SK-N-SH treated with all-trans-retinoic acid at 6 μM for 48 hours (cell line): ENCODE measurements around the gene TNKS2.

Source experiments
- ATAC-seq: fragments of 200-7000 bp; cut with Tn5 transposase; 3 replicates; pipeline ENCODE4 v1.9.1; 2020; ENCODE audit warnings: mild to moderate bottlenecking, moderate library complexity
- ARNTL ChIP-seq: fragments of 450-650 bp; formaldehyde crosslinking; IDR thresholded peaks from 2 replicates; pipeline ENCODE4 v1.5.0; 2020; ENCODE audit warnings: low read depth, mild to moderate bottlenecking, moderate library complexity, borderline replicate concordance
- BACH2 ChIP-seq: fragments of 250-450 bp; sonication (Bioruptor Pico); IDR thresholded peaks from 2 replicates; pipeline ENCODE4 v1.9.0; 2021; ENCODE audit warnings: mild to moderate bottlenecking, borderline replicate concordance
- CSDC2 ChIP-seq: fragments of 250-450 bp; sonication (Bioruptor Pico); IDR thresholded peaks from 2 replicates; pipeline ENCODE4 v1.5.0; 2020; ENCODE audit warnings: mild to moderate bottlenecking, moderate library complexity
- ESRRG ChIP-seq: fragments of 250-450 bp; sonication (Bioruptor Pico); IDR thresholded peaks from 2 replicates; pipeline ENCODE4 v1.6.1; 2021; ENCODE audit warnings: mild to moderate bottlenecking
- GLIS3 ChIP-seq: fragments of 250-450 bp; sonication (Bioruptor Pico); IDR thresholded peaks from 2 replicates; pipeline ENCODE4 v1.5.0; 2020; ENCODE audit warnings: mild to moderate bottlenecking, moderate library complexity
- OSR1 ChIP-seq: fragments of 250-450 bp; sonication (Bioruptor Pico); IDR thresholded peaks from 2 replicates; pipeline ENCODE4 v1.8.0; 2022; ENCODE audit warnings: moderate library complexity, mild to moderate bottlenecking, inconsistent platforms
- PPARA ChIP-seq: fragments of 250-450 bp; sonication (Bioruptor Pico); IDR thresholded peaks from 2 replicates; pipeline ENCODE4 v1.5.0; 2020; ENCODE audit warnings: mild to moderate bottlenecking, borderline replicate concordance
- SNAI2 ChIP-seq: fragments of 250-450 bp; sonication (Bioruptor Pico); IDR thresholded peaks from 2 replicates; pipeline ENCODE4 v1.5.0; 2020; ENCODE audit warnings: mild to moderate bottlenecking, moderate library complexity
- TCF4 ChIP-seq: fragments of 250-450 bp; sonication (Bioruptor Pico); IDR thresholded peaks from 2 replicates; pipeline ENCODE4 v1.8.0; 2021; ENCODE audit warnings: mild to moderate bottlenecking, moderate library complexity, borderline replicate concordance
- TOX ChIP-seq: fragments of 250-450 bp; sonication (Bioruptor Pico); IDR thresholded peaks from 2 replicates; pipeline ENCODE4 v1.8.0; 2021; ENCODE audit warnings: mild to moderate bottlenecking, moderate library complexity, borderline replicate concordance
- ZC3H10 ChIP-seq: fragments of 250-450 bp; sonication (Bioruptor Pico); IDR thresholded peaks from 2 replicates; pipeline ENCODE4 v1.5.1; 2021; ENCODE audit warnings: mild to moderate bottlenecking, moderate library complexity
- ZFP30 ChIP-seq: fragments of 450-650 bp; formaldehyde crosslinking; IDR thresholded peaks from 2 replicates; pipeline ENCODE4 v1.5.0; 2022; ENCODE audit warnings: mild to moderate bottlenecking, moderate library complexity
- ZNF565 ChIP-seq: fragments of 450-650 bp; formaldehyde crosslinking; conservative IDR thresholded peaks from 2 replicates; pipeline ENCODE4 v1.5.0; 2020; ENCODE audit warnings: low read depth, mild to moderate bottlenecking, moderate library complexity
- ZNF70 ChIP-seq: fragments of 450-650 bp; formaldehyde crosslinking; IDR thresholded peaks from 2 replicates; pipeline ENCODE4 v1.5.0; 2020; ENCODE audit warnings: mild to moderate bottlenecking, moderate library complexity
- ZNF8 ChIP-seq: fragments of 450-650 bp; formaldehyde crosslinking; IDR thresholded peaks from 2 replicates; pipeline ENCODE4 v1.5.0; 2020; ENCODE audit warnings: mild to moderate bottlenecking, moderate library complexity
- TF ChIP-seq, protein P1 (sequence below): fragments of 250-450 bp; sonication (Bioruptor Pico); IDR thresholded peaks from 2 replicates; pipeline ENCODE4 v1.8.0; 2021; ENCODE audit warnings: low read depth, mild to moderate bottlenecking, moderate library complexity, borderline replicate concordance
- TF ChIP-seq, protein P2 (sequence below): fragments of 250-450 bp; sonication (Bioruptor Pico); IDR thresholded peaks from 2 replicates; pipeline ENCODE4 v1.8.0; 2020; ENCODE audit warnings: mild to moderate bottlenecking, moderate library complexity, borderline replicate concordance
- TF ChIP-seq, protein P3 (sequence below): fragments of 250-450 bp; sonication (Bioruptor Pico); IDR thresholded peaks from 2 replicates; pipeline ENCODE4 v1.5.1; 2021; ENCODE audit warnings: mild to moderate bottlenecking, moderate library complexity
- TF ChIP-seq, protein P4 (sequence below): fragments of 250-450 bp; sonication (Bioruptor Pico); IDR thresholded peaks from 2 replicates; pipeline ENCODE4 v1.5.1; 2020; ENCODE audit warnings: low read depth, mild to moderate bottlenecking, moderate library complexity
- TF ChIP-seq, protein P5 (sequence below): fragments of 250-450 bp; sonication (Bioruptor Pico); IDR thresholded peaks from 2 replicates; pipeline ENCODE4 v1.5.0; 2020; ENCODE audit warnings: mild to moderate bottlenecking, moderate library complexity

TNKS2 gene

GRCh38 chr10:91774571-91774970 lies 23.7 kb upstream of the TNKS2 start:
- no peak for ATAC-seq
- TF ChIP-seq, protein P1, sequence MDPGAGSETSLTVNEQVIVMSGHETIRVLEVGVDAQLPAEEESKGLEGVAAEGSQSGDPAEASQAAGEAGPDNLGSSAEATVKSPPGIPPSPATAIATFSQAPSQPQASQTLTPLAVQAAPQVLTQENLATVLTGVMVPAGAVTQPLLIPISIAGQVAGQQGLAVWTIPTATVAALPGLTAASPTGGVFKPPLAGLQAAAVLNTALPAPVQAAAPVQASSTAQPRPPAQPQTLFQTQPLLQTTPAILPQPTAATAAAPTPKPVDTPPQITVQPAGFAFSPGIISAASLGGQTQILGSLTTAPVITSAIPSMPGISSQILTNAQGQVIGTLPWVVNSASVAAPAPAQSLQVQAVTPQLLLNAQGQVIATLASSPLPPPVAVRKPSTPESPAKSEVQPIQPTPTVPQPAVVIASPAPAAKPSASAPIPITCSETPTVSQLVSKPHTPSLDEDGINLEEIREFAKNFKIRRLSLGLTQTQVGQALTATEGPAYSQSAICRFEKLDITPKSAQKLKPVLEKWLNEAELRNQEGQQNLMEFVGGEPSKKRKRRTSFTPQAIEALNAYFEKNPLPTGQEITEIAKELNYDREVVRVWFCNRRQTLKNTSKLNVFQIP (CRISPR knock-in tag) = no peak
- TF ChIP-seq, protein P2, sequence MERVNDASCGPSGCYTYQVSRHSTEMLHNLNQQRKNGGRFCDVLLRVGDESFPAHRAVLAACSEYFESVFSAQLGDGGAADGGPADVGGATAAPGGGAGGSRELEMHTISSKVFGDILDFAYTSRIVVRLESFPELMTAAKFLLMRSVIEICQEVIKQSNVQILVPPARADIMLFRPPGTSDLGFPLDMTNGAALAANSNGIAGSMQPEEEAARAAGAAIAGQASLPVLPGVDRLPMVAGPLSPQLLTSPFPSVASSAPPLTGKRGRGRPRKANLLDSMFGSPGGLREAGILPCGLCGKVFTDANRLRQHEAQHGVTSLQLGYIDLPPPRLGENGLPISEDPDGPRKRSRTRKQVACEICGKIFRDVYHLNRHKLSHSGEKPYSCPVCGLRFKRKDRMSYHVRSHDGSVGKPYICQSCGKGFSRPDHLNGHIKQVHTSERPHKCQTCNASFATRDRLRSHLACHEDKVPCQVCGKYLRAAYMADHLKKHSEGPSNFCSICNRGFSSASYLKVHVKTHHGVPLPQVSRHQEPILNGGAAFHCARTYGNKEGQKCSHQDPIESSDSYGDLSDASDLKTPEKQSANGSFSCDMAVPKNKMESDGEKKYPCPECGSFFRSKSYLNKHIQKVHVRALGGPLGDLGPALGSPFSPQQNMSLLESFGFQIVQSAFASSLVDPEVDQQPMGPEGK (CRISPR knock-in tag) = no peak
- TF ChIP-seq BACH2 (CRISPR knock-in tag) (no peak), CSDC2 (CRISPR knock-in tag) (no peak), ARNTL (CRISPR knock-in tag) (no peak), ZNF565 (CRISPR knock-in tag) (no peak), ZFP30 (no peak), TCF4 (no peak), ZNF8 (CRISPR knock-in tag) (no peak)
- TF ChIP-seq, protein P3, sequence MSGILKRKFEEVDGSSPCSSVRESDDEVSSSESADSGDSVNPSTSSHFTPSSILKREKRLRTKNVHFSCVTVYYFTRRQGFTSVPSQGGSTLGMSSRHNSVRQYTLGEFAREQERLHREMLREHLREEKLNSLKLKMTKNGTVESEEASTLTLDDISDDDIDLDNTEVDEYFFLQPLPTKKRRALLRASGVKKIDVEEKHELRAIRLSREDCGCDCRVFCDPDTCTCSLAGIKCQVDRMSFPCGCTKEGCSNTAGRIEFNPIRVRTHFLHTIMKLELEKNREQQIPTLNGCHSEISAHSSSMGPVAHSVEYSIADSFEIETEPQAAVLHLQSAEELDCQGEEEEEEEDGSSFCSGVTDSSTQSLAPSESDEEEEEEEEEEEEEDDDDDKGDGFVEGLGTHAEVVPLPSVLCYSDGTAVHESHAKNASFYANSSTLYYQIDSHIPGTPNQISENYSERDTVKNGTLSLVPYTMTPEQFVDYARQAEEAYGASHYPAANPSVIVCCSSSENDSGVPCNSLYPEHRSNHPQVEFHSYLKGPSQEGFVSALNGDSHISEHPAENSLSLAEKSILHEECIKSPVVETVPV (CRISPR knock-in tag) = no peak
- TF ChIP-seq, protein P4, sequence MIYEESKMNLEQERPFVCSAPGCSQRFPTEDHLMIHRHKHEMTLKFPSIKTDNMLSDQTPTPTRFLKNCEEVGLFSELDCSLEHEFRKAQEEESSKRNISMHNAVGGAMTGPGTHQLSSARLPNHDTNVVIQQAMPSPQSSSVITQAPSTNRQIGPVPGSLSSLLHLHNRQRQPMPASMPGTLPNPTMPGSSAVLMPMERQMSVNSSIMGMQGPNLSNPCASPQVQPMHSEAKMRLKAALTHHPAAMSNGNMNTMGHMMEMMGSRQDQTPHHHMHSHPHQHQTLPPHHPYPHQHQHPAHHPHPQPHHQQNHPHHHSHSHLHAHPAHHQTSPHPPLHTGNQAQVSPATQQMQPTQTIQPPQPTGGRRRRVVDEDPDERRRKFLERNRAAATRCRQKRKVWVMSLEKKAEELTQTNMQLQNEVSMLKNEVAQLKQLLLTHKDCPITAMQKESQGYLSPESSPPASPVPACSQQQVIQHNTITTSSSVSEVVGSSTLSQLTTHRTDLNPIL = no peak

- TF ChIP-seq SNAI2 (CRISPR knock-in tag) = no peak
- TF ChIP-seq, protein P5, sequence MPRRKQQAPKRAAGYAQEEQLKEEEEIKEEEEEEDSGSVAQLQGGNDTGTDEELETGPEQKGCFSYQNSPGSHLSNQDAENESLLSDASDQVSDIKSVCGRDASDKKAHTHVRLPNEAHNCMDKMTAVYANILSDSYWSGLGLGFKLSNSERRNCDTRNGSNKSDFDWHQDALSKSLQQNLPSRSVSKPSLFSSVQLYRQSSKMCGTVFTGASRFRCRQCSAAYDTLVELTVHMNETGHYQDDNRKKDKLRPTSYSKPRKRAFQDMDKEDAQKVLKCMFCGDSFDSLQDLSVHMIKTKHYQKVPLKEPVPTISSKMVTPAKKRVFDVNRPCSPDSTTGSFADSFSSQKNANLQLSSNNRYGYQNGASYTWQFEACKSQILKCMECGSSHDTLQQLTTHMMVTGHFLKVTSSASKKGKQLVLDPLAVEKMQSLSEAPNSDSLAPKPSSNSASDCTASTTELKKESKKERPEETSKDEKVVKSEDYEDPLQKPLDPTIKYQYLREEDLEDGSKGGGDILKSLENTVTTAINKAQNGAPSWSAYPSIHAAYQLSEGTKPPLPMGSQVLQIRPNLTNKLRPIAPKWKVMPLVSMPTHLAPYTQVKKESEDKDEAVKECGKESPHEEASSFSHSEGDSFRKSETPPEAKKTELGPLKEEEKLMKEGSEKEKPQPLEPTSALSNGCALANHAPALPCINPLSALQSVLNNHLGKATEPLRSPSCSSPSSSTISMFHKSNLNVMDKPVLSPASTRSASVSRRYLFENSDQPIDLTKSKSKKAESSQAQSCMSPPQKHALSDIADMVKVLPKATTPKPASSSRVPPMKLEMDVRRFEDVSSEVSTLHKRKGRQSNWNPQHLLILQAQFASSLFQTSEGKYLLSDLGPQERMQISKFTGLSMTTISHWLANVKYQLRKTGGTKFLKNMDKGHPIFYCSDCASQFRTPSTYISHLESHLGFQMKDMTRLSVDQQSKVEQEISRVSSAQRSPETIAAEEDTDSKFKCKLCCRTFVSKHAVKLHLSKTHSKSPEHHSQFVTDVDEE (CRISPR knock-in tag) = no peak
- TF ChIP-seq, protein P1 (CRISPR knock-in tag) = no peak
- TF ChIP-seq, protein P2 (CRISPR knock-in tag) = no peak
- TF ChIP-seq, all 23 proteins: peak for 0
- no peak for ATAC-seq
Measured at GRCh38 chr10:91775731-91776130, 22.5 kb upstream of the TNKS2 start.

DNA sequence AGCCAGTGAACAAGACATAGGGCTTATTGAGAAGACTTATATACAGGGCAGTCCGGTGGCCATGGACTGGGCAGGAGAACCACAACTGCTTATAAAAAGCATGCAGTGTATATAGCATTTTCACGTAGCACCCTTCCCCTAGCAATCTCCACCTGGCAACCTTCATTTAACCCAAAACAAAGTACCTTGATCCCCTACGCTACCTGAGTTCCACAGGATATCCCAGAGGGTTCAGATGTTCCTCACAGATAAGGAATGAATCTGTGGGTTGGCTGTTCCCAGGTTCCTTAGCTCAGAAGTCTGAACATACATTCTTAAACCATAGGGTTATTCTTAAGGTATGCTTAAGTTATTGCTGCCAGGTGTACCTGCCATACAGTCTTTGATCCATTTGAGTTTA lies 22.0 kb upstream of the TNKS2 start:
- TF ChIP-seq ZC3H10 (CRISPR knock-in tag) (no peak), SNAI2 (CRISPR knock-in tag) (no peak), ZNF8 (CRISPR knock-in tag) (no peak), TCF4 (no peak), BACH2 (CRISPR knock-in tag) (no peak), ESRRG (CRISPR knock-in tag) (no peak), TOX (CRISPR knock-in tag) (no peak), ARNTL (CRISPR knock-in tag) (no peak), GLIS3 (no peak), PPARA (CRISPR knock-in tag) (no peak), CSDC2 (CRISPR knock-in tag) (no peak), ZFP30 (no peak), ZNF70 (CRISPR knock-in tag) (no peak), OSR1 (CRISPR knock-in tag) (no peak)
- TF ChIP-seq, protein P4 = no peak
- TF ChIP-seq, protein P2 (CRISPR knock-in tag) = no peak

More for the DNA sequence above, 22.0 kb upstream of the TNKS2 start:
- ATAC-seq = no peak
